MG63 (cell line): ENCODE measurements around the gene VSTM4. TPM values are rescaled to one million over a fixed set of nuclear protein-coding genes. Genes with fewer than 3 reads are reported as not detected.

Experiments used
- DNase-seq: peaks from one replicate; pipeline ENCODE4 v3.0.0-alpha.2; 2020
- H3K27me3 ChIP-seq: fragments of 250-450 bp; sonication (Bioruptor Pico); 2 replicates; pipeline ENCODE4 v1.5.1; 2020; ENCODE audit warnings: mild to moderate bottlenecking, moderate library complexity
- H3K36me3 ChIP-seq: fragments of 250-450 bp; sonication (Bioruptor Pico); 2 replicates; pipeline ENCODE4 v1.5.1; 2020; ENCODE audit warnings: mild to moderate bottlenecking, moderate library complexity
- H3K4me3 ChIP-seq: fragments of 250-450 bp; sonication (Bioruptor Pico); 2 replicates; pipeline ENCODE4 v1.5.1; 2020; ENCODE audit warnings: mild to moderate bottlenecking, moderate library complexity
- H3K9me3 ChIP-seq: fragments of 250-450 bp; sonication (Bioruptor Pico); 2 replicates; pipeline ENCODE4 v1.5.1; 2020; ENCODE audit warnings: mild to moderate bottlenecking, moderate library complexity
- total RNA-seq: library from RNA; depleted of rRNA; stranded (reverse); fragments of >200 nt; shearing (Covaris generic); gene quantifications from 2 replicates; pipeline ENCODE4 v1.2.3, GENCODE V29; 2014; ENCODE audit warnings: low replicate concordance

The VSTM4 gene
- total RNA-seq, 1 experiment from 2014 or later = 2.8 TPM

GRCh38 chr10:49110684-49111319 lies 4.5 kb downstream of the VSTM4 start:
- no peak for DNase-seq
- no peaks in the 10 kb centered on the region; the same call in none of the 2 replicates for H3K36me3 ChIP-seq
- no peaks in the 10 kb centered on the region for H3K9me3 ChIP-seq
- no peak overlapping the region for H3K4me3 ChIP-seq
- H3K27me3 ChIP-seq = no peaks in the 10 kb centered on the region

GRCh38 chr10:49109669-49110340 lies 5.5 kb downstream of the VSTM4 start:
- Histone ChIP-seq H3K27me3 (no peaks in the 10 kb centered on the region), H3K4me3 (no peak overlapping the region), H3K9me3 (no peaks in the 10 kb centered on the region), H3K36me3 (no peaks in the 10 kb centered on the region; the same call in none of the 2 replicates)
- peak; percentile 51 for DNase-seq

GRCh38 chr10:49108656-49109055 lies 6.7 kb downstream of the VSTM4 start:
- Histone ChIP-seq H3K36me3 (no peaks in the 10 kb centered on the region; the same call in none of the 2 replicates), H3K4me3 (no peak overlapping the region), H3K9me3 (no peaks in the 10 kb centered on the region), H3K27me3 (no peaks in the 10 kb centered on the region)
- no peak for DNase-seq

DNA sequence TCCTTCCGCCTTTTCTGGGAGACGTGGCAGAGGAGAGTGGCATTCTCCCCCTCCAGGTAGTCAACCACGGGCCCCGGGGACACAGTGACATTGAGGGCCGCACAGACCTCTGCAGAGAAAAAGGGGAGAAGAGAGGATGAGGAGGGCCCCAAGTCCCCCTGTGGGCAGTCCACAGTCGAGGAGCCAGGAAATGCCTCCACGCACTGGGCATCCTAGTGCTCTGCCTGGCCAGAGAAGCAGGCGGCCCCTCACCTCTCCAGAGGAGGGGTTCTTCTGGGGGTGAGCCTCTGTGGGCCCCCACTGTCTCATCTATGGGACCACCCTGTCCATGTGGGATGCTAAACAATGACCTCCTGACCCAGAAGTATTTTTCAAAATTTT lies 7.4 kb downstream of the VSTM4 start:
- no peak overlapping the region for H3K4me3 ChIP-seq
- no peak for DNase-seq
- no peaks in the 10 kb centered on the region; the same call in none of the 2 replicates for H3K36me3 ChIP-seq
- no peaks in the 10 kb centered on the region for H3K27me3 ChIP-seq
- no peaks in the 10 kb centered on the region for H3K9me3 ChIP-seq

GRCh38 chr10:49107111-49107886 lies 8.0 kb downstream of the VSTM4 start:
- Histone ChIP-seq H3K27me3 (no peaks in the 10 kb centered on the region), H3K36me3 (no peaks in the 10 kb centered on the region; the same call in none of the 2 replicates), H3K9me3 (no peaks in the 10 kb centered on the region), H3K4me3 (no peak overlapping the region)
- DNase-seq = no peak

- H3K27me3 ChIP-seq = no peaks in the 10 kb centered on the region
- H3K9me3 ChIP-seq = no peaks in the 10 kb centered on the region
- peak; percentile 78 for DNase-seq
- no peaks in the 10 kb centered on the region; the same call in none of the 2 replicates for H3K36me3 ChIP-seq
- H3K4me3 ChIP-seq = no peak overlapping the region
These were observed 8.9 kb downstream of the VSTM4 start for GRCh38 chr10:49106451-49106850.

- DNase-seq = no peak
- Histone ChIP-seq H3K9me3 (no peaks in the 10 kb centered on the region), H3K36me3 (no peaks in the 10 kb centered on the region; the same call in none of the 2 replicates), H3K27me3 (no peaks in the 10 kb centered on the region), H3K4me3 (no peak overlapping the region)
These were observed 10.2 kb downstream of the VSTM4 start for GRCh38 chr10:49105076-49105475.

- H3K9me3 ChIP-seq = no peaks in the 10 kb centered on the region
- H3K27me3 ChIP-seq = no peaks in the 10 kb centered on the region
- no peak overlapping the region for H3K4me3 ChIP-seq
- H3K36me3 ChIP-seq = no peaks in the 10 kb centered on the region; the same call in none of the 2 replicates
- no peak for DNase-seq
These were observed 11.0 kb downstream of the VSTM4 start for GRCh38 chr10:49104323-49104722.

- Histone ChIP-seq H3K9me3 (no peaks in the 10 kb centered on the region), H3K4me3 (no peak overlapping the region), H3K36me3 (no peaks in the 10 kb centered on the region; the same call in none of the 2 replicates), H3K27me3 (no peaks in the 10 kb centered on the region)
- DNase-seq = no peak
These were observed 11.6 kb downstream of the VSTM4 start for GRCh38 chr10:49103761-49104160.

GRCh38 chr10:49099046-49099445 lies 16.3 kb downstream of the VSTM4 start:
- H3K9me3 ChIP-seq = no peaks in the 10 kb centered on the region
- H3K27me3 ChIP-seq = no peaks in the 10 kb centered on the region
- no peak overlapping the region for H3K4me3 ChIP-seq
- H3K36me3 ChIP-seq = no peaks in the 10 kb centered on the region; the same call in 1 of the 2 replicates
- DNase-seq = no peak

GRCh38 chr10:49096890-49097445 lies 18.4 kb downstream of the VSTM4 start:
- Histone ChIP-seq H3K9me3 (no peaks in the 10 kb centered on the region), H3K36me3 (no peaks in the 10 kb centered on the region), H3K27me3 (no peaks in the 10 kb centered on the region), H3K4me3 (no peak overlapping the region)
- no peak for DNase-seq

DNA sequence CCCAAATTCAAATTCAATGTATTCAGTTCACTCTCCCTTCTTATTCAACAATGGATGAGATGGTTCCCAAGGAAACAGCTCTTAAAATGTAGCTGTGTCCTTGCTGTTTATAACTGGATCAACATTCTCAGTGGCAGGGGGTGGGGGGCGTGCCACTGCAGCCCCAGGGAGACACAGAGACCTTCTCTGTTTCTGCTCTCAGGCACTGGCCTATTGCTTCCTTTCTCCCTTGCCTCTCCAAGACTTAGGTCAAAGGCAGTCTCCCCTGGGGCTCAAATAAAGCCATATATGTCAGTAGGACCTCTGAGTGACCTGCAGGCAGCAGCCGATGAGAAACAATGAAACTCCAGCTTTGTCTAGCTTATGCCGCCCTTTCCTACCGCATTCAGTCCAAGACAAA lies 20.7 kb downstream of the VSTM4 start:
- Histone ChIP-seq H3K4me3 (no peak overlapping the region), H3K9me3 (no peaks in the 10 kb centered on the region), H3K36me3 (no peaks in the 10 kb centered on the region), H3K27me3 (no peaks in the 10 kb centered on the region)
- no peak for DNase-seq

- no peaks in the 10 kb centered on the region for H3K36me3 ChIP-seq
- H3K27me3 ChIP-seq = no peaks in the 10 kb centered on the region
- H3K9me3 ChIP-seq = no peaks in the 10 kb centered on the region
- DNase-seq = no peak
- no peak overlapping the region for H3K4me3 ChIP-seq
These were observed 21.4 kb downstream of the VSTM4 start for GRCh38 chr10:49093922-49094321.

GRCh38 chr10:49092477-49092876 lies 22.8 kb downstream of the VSTM4 start:
- H3K4me3 ChIP-seq = no peak overlapping the region
- no peak for DNase-seq
- H3K36me3 ChIP-seq = no peaks in the 10 kb centered on the region
- H3K9me3 ChIP-seq = no peaks in the 10 kb centered on the region
- H3K27me3 ChIP-seq = no peaks in the 10 kb centered on the region

DNA sequence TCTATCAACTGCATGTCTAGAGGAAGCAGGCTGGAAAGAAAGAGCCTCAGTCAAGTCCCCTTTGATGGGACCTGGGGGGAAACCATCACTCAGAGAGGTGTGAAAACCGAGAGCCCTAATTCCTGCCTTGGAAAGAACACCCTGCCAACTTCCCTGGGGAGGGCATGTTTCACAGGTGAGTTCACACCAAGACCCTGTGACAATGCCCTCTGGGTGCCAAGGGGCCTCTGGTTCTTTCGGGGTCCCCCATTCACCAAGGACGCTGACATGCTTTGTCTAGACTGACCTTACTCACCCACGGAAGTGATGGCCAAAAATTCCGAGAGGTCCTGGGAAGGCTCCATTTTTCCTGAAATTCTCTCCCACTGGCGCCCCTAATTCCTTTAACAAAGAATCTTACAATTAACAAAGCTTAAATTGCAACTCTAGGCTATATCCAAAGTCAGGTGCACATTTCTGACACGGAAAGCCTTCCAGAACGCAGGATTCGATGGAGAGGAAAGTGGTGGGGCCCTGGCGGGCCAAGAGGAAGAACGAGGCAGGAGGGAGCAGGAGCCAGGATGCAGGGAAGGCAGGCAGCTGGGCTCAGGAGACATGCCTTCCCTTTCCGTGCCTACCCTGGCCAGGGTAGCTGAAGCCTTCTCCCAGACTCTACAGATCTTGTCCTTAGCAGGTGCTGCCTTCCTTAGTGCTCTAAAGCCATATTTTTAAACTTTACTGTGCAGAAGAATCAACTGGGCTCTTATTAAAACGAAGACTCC lies 23.7 kb downstream of the VSTM4 start:
- no peak for DNase-seq
- H3K27me3 ChIP-seq = no peaks in the 10 kb centered on the region
- H3K4me3 ChIP-seq = no peak overlapping the region
- H3K36me3 ChIP-seq = no peaks in the 10 kb centered on the region
- H3K9me3 ChIP-seq = peaks cover 3% of the 10 kb centered on the region; the same call in 1 of the 2 replicates

DNA sequence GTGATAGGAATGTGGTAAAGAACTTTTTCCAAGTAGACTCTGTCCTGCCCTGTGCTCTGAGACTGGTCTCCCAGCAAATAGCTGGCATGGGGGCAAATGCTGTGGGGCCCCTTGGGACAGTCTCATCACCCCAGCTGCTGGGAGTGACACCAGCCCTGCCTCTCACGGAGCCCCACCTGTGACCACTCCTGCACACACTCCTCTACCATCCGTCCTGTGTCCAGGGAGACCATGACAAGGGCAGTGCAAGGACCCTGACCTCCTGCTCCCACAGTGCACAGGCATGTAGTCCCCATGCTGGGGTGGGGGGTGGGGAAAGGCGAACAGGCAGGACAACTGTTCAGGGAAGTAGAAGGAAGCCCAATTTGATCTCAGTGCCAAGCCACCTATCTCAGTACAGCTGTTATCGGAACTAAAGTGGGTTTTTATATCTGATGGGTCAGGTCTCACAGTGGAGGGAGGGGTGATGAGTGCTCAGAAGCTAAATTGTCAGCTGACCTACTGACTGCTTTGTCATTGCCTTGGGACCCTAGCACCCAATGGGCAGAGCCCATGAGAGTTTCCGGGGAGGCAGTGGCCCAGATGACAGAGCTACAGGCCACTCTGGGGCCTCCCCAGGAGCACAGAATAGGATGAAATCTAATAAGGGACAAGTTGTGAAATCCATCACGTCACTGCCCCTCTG lies 24.5 kb downstream of the VSTM4 start:
- Histone ChIP-seq H3K36me3 (no peaks in the 10 kb centered on the region), H3K4me3 (no peak overlapping the region), H3K9me3 (peaks cover 3% of the 10 kb centered on the region; the same call in 1 of the 2 replicates), H3K27me3 (no peaks in the 10 kb centered on the region)
- no peak for DNase-seq
